OCI-LY3 (cell line): ENCODE results near the gene EML4.

Experiments
- CTCF ChIP-seq: fragments of 200-600, 300-600 bp; sonication (generic); IDR thresholded peaks from 2 replicates; pipeline ENCODE4 v1.5.1; 2014; ENCODE audit warnings: antibody characterized with exemption, low read length, low read depth
- EZH2phosphoT487 ChIP-seq: fragments of 200-600 bp; shearing (Covaris generic); IDR thresholded peaks from 2 replicates; pipeline ENCODE4 v1.6.1; 2018; ENCODE audit warnings: antibody characterized with exemption, mixed run types, low read depth

GRCh38 chr2:42214669-42215068 is 45.5 kb downstream of the EML4 start:
- no peak for TF ChIP-seq CTCF
- no peak for TF ChIP-seq EZH2phosphoT487
